Measurements from ENCODE around the gene S100A16.

The S100A16 gene

DNA sequence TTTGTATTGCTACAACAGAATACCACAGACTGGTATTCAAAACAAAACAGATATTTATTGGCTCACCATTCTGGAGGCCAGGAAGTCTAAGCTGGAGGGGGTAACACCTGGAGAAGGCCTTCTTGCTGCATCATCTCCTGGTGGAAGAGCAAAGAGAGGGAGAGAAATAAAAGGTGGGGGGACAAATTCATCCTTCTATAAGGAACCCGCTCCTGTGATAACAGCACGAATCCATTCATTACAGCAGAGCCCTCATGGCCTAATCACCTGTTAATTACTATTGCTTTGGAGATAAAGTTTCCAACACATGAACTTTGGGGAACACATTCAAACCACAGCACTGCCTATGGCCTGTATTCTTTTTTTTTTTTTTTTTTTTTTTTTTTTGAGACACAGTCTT lies 52.7 kb downstream of the S100A16 start:
- no peak for DNase-seq

- DNase-seq: no peak
Observed at GRCh38 chr1:153557877-153558276, 55.1 kb downstream of the S100A16 start.

All from effector CD8-positive, alpha-beta T cell (primary cell).